Endothelial cell of umbilical vein (primary cell): ENCODE results near the gene SUMO4. TPM values are rescaled to one million over a fixed set of nuclear protein-coding genes. Genes with fewer than 3 reads are reported as not detected.

Experiments used
- BruUV-seq: library from RNA; stranded (reverse); fragments of 400-500 nt; replicated peaks from 2 replicates; lab custom pipeline; 2021; lab: Mats Ljungman, UMichigan
- CTCF ChIA-PET: fragments of 300-600, 350-600 bp; sonication (Branson Sonifier 250); formaldehyde crosslinking; loops from one replicate; lab custom pipeline; 2021; ENCODE audit warnings: antibody characterized with exemption, inconsistent platforms; lab: Charles Lee
- POLR2A ChIA-PET: fragments of 300-600, 350-600 bp; sonication (Branson Sonifier 250); formaldehyde crosslinking; loops from one replicate; lab custom pipeline; 2021; ENCODE audit warnings: antibody characterized with exemption, inconsistent platforms; lab: Charles Lee
- DNase-seq: peaks from one replicate; pipeline ENCODE4 v3.0.0-alpha.2; 2011; ENCODE audit warnings: low read depth, low spot score
- FAIRE-seq: peaks from 2 replicates; lab custom pipeline; 2011; peaks lifted over from hg19 to GRCh38; lab: Jason Lieb, UNC
- H2AFZ ChIP-seq: 2 replicates; pipeline ENCODE4 v1.6.0; 2012; ENCODE audit warnings: low read depth, low read length, control low read depth, inconsistent platforms
- H3K27ac ChIP-seq: 2 replicates; pipeline ENCODE4 v1.5.1; 2011; ENCODE audit warnings: low read depth, mild to moderate bottlenecking, control low read depth, low read length, moderate library complexity; ENCODE audit not compliant: insufficient read depth
- H3K27me3 ChIP-seq, 2 experiments: 2 replicates each; pipeline versions ENCODE4 v1.6.0 to v1.6.1; 2011; ENCODE audit warnings: low read length in 2 of 2, mixed read lengths in 1 of 2; ENCODE audit not compliant: control insufficient read depth in 2 of 2, insufficient read depth in 2 of 2
- H3K36me3 ChIP-seq, 2 experiments: 2 replicates in 1 of 2; 3 replicates in 1 of 2; pipeline ENCODE4 v1.5.1; 2011; ENCODE audit warnings: low read length in 2 of 2, mild to moderate bottlenecking in 1 of 2, moderate library complexity in 1 of 2; ENCODE audit not compliant: control insufficient read depth in 2 of 2, insufficient read depth in 2 of 2; ENCODE audit errors: extremely low read depth in 1 of 2
- H3K4me1 ChIP-seq: 3 replicates; pipeline ENCODE4 v1.5.1; 2011; ENCODE audit warnings: mild to moderate bottlenecking, low read length; ENCODE audit not compliant: control insufficient read depth, insufficient read depth; ENCODE audit errors: extremely low read depth
- H3K4me2 ChIP-seq: 2 replicates; pipeline ENCODE4 v1.6.1; 2011; ENCODE audit warnings: low read length, control low read depth, mixed read lengths; ENCODE audit not compliant: insufficient read depth
- H3K4me3 ChIP-seq, 3 experiments: fragments of 200-600 bp in 1 of 3; sonication (generic), shearing (Covaris generic) in 1 of 3; replicated peaks in 1 of 3; 2 replicates each; pipeline ENCODE4 v1.5.1; 2011 to 2016; ENCODE audit warnings: control low read depth in 3 of 3, low read length in 3 of 3, mild to moderate bottlenecking in 2 of 3, inconsistent platforms in 1 of 3, low read depth in 1 of 3, moderate library complexity in 1 of 3; ENCODE audit not compliant: insufficient read depth in 1 of 3
- H3K79me2 ChIP-seq: 2 replicates; pipeline ENCODE4 v1.6.0; 2012; ENCODE audit warnings: low read length, inconsistent platforms; ENCODE audit not compliant: control insufficient read depth, insufficient read depth
- H3K9ac ChIP-seq: replicated peaks from 2 replicates; pipeline ENCODE3; 2011; ENCODE audit warnings: low read length, control low read depth; ENCODE audit not compliant: insufficient read depth; ENCODE audit errors: extremely low read depth
- H3K9me1 ChIP-seq: replicated peaks from 3 replicates; pipeline ENCODE4 v1.6.0; 2011; ENCODE audit warnings: mild to moderate bottlenecking, low read length; ENCODE audit not compliant: control insufficient read depth, insufficient read depth; ENCODE audit errors: extremely low read depth
- H3K9me3 ChIP-seq: replicated peaks from 2 replicates; pipeline ENCODE4 v1.5.1; 2012; ENCODE audit warnings: low read length, inconsistent platforms; ENCODE audit not compliant: control insufficient read depth, insufficient read depth
- H4K20me1 ChIP-seq: replicated peaks from 2 replicates; pipeline ENCODE3; 2011; ENCODE audit warnings: mild to moderate bottlenecking, low read length; ENCODE audit not compliant: control insufficient read depth, insufficient read depth; ENCODE audit errors: extremely low read depth
- CTCF ChIP-seq, 2 donors: IDR thresholded peaks; 1 replicate in 1 of 2; 2 replicates in 1 of 2; pipeline ENCODE4 v1.5.1; 2011; ENCODE audit warnings: low read length in 2 of 2, mild to moderate bottlenecking in 2 of 2, moderate library complexity in 2 of 2, control low read depth in 1 of 2, inconsistent platforms in 1 of 2, low read depth in 1 of 2; ENCODE audit not compliant: insufficient read depth in 1 of 2; ENCODE audit errors: extremely low read depth in 1 of 2
- EZH2 ChIP-seq: IDR thresholded peaks from 2 replicates; pipeline ENCODE4 v1.6.1; 2012; ENCODE audit warnings: borderline replicate concordance, low read depth, mild to moderate bottlenecking, moderate library complexity, low read length, inconsistent platforms; ENCODE audit not compliant: severe bottlenecking
- FOS ChIP-seq: IDR thresholded peaks from 2 replicates; pipeline ENCODE4 v1.6.1; 2011; ENCODE audit warnings: mild to moderate bottlenecking, low read length, moderate library complexity, borderline replicate concordance; ENCODE audit not compliant: insufficient read depth
- GATA2 ChIP-seq: IDR thresholded peaks from 2 replicates; pipeline ENCODE4 v1.7.0; 2011; ENCODE audit warnings: low read depth, mild to moderate bottlenecking, moderate library complexity, mixed read lengths, low read length; ENCODE audit not compliant: insufficient read length, insufficient read depth
- JUN ChIP-seq: IDR thresholded peaks from 2 replicates; pipeline ENCODE4 v1.6.1; 2011; ENCODE audit warnings: borderline replicate concordance, low read depth; ENCODE audit not compliant: insufficient read length, insufficient read depth
- MAX ChIP-seq: IDR thresholded peaks from 2 replicates; pipeline ENCODE4 v1.6.1; 2011; ENCODE audit not compliant: insufficient read depth, insufficient read length
- MYC ChIP-seq: IDR thresholded peaks from one replicate; pipeline ENCODE4 v1.6.1; 2011; ENCODE audit warnings: mild to moderate bottlenecking, low read depth, low read length
- POLR2A ChIP-seq: IDR thresholded peaks from 2 replicates; pipeline ENCODE4 v1.6.1; 2012; ENCODE audit warnings: low read depth, mild to moderate bottlenecking, control low read depth, low read length
- POLR2AphosphoS5 ChIP-seq: IDR thresholded peaks from 2 replicates; pipeline ENCODE4 v1.6.1; 2012; ENCODE audit warnings: low read depth, mild to moderate bottlenecking, control low read depth, low read length, moderate library complexity; ENCODE audit not compliant: insufficient read depth
- dilution Hi-C: fragments of 300-500 bp; cut with MboI; formaldehyde crosslinking; loops from one replicate; pipeline ENCODE4 v1.15.0; 2019; ENCODE audit warnings: low sequenced_read_pairs; ENCODE audit not compliant: extremely low pct_ligation_motif_present
- intact Hi-C: fragments of 100-400 bp; cut with micrococcal nuclease; formaldehyde crosslinking; loops from one replicate; pipeline ENCODE4 v1.10.0; 2022
- polyA plus RNA-seq, 4 experiments: library from polyadenylated mRNA; depleted of rRNA in 3 of 4; stranded (reverse) in 3 of 4; unstranded in 1 of 4; fragments of >200 nt; gene quantifications; 2 replicates each; pipeline versions ENCODE4 v1.2.1 to v1.2.3, GENCODE V29; 2011 to 2012; ENCODE audit warnings: missing spikeins in 1 of 4
- total RNA-seq: library from RNA; stranded (reverse); gene quantifications from 2 replicates; pipeline ENCODE4 v1.2.3, GENCODE V29; 2021

SUMO4 gene
- total and polyA plus RNA-seq, 2 donors (not counting 3 experiments of a cell fraction or from before 2014, with no cell fraction given), result 0.10 to 2.6 TPM

GRCh38 chr6:149435919-149436586, 36.0 kb downstream of the SUMO4 start:
- H3K9me3 ChIP-seq, result no peaks in the 10 kb centered on the region
- no peak overlapping the region for H3K4me2 ChIP-seq
- FAIRE-seq, result no peak
- intact Hi-C loops, result no loop called here
- no peak overlapping the region for H3K27ac ChIP-seq
- H3K36me3 ChIP-seq, result no peaks in the 10 kb centered on the region
- TF ChIP-seq CTCF (IDR thresholded peaks at IDR 0.05; ENCODE audit: extremely low read depth in 1 of 2, insufficient read depth in 1 of 2, low read depth in 1 of 2, low read length in 2 of 2), result no peak
- no peak for TF ChIP-seq FOS
- TF ChIP-seq POLR2AphosphoS5, result no peak
- no peak for TF ChIP-seq EZH2
- TF ChIP-seq MYC, result no peak
- TF ChIP-seq JUN, result no peak
- TF ChIP-seq MAX, result no peak
- no peak for TF ChIP-seq GATA2
- TF ChIP-seq POLR2A, result no peak
- no peak overlapping the region for H2AFZ ChIP-seq
- ChIA-PET POLR2A (no interaction called here), CTCF (interaction anchor here (0.9 kb wide), 1 partner anchor 354 kb away, joined by 3 read pairs; no protein-coding TSS in a partner anchor)
- H4K20me1 ChIP-seq, result no peaks in the 10 kb centered on the region
- no peak overlapping the region for H3K9ac ChIP-seq
- no peaks in the 10 kb centered on the region for H3K27me3 ChIP-seq
- DNase-seq, result no peak
- no peaks in the 10 kb centered on the region for H3K79me2 ChIP-seq
- BruUV-seq, result no TSS peak
- no peak overlapping the region for H3K4me3 ChIP-seq
- dilution Hi-C loops, result no loop called here
- no peaks in the 10 kb centered on the region for H3K9me1 ChIP-seq
- H3K4me1 ChIP-seq, result no peaks in the 10 kb centered on the region
